Pancreas (tissue), 10 donors: Measurements from ENCODE around the gene COL9A2. TPM values are rescaled to one million over a fixed set of nuclear protein-coding genes. Genes with fewer than 3 reads are reported as not detected.

Experiments
- ATAC-seq, 4 donors: fragments of 200-7000 bp; cut with Tn5 transposase; one replicate each; pipeline versions ENCODE4 v1.8.0 to v1.9.1; 2020; ENCODE audit warnings: mild to moderate bottlenecking in 4 of 4, moderate library complexity in 4 of 4
- DNase-seq, 6 donors: peaks; one replicate each; pipeline ENCODE4 v3.0.0-alpha.2; 2020
- FAIRE-seq: peaks from 2 replicates; lab custom pipeline; 2012; peaks lifted over from hg19 to GRCh38; lab: Jason Lieb, UNC
- H3K27ac ChIP-seq, 4 donors: fragments of 200-600 bp; sonication (generic); 1 replicate in 3 of 4; 2 replicates in 1 of 4; pipeline versions ENCODE4 v1.5.0 to v1.8.0; 2020
- H3K27me3 ChIP-seq, 4 donors: fragments of 200-600 bp; one replicate each; pipeline ENCODE4 v1.8.0; 2021
- H3K36me3 ChIP-seq, 3 donors: fragments of 200-600 bp; sonication (generic) in 1 of 3; one replicate each; pipeline versions ENCODE4 v1.5.0 to v1.8.0; 2020 to 2021
- H3K4me1 ChIP-seq, 3 donors: fragments of 200-600 bp; one replicate each; pipeline ENCODE4 v1.8.0; 2021
- H3K4me3 ChIP-seq, 4 donors: fragments of 200-600 bp; sonication (generic) in 2 of 4; one replicate each; pipeline versions ENCODE4 v1.5.0 to v1.8.0; 2020 to 2021
- H3K9me3 ChIP-seq, 4 donors: fragments of 200-600 bp; one replicate each; pipeline ENCODE4 v1.8.0; 2021
- CTCF ChIP-seq, 4 donors: fragments of 200-600 bp; sonication (generic) in 3 of 4; IDR thresholded peaks; one replicate each; pipeline versions ENCODE4 v1.5.0 to v1.8.0; 2021; ENCODE audit warnings: antibody characterized with exemption in 4 of 4
- WGBS, 2 donors: extraction: QIAGEN DNeasy Blood & Tissue Kit; methylation state at CpG; one replicate each; pipeline ENCODE4 v1.1.7; 2013; 5-methylcytosine and 5-hydroxymethylcytosine counted together
- intact Hi-C, 3 donors: fragments of 100-400 bp; cut with DNase I; formaldehyde crosslinking; loops; one replicate each; pipeline versions ENCODE4 v1.11.1 to v1.14.2; 2022
- polyA plus RNA-seq, 2 donors: library from polyadenylated mRNA; stranded (reverse); fragments of 200-250 nt; gene quantifications; one replicate each; pipeline ENCODE4 v1.2.3, GENCODE V29; 2013
- total RNA-seq, 6 donors: library from RNA; stranded (reverse); fragmentation: NEBNext Ultra II Directional in 4 of 6; extraction: Animal tissue kit (Norgen Biotek cat#: 25700) in 4 of 6; gene quantifications; one replicate each; pipeline versions ENCODE4 v1.2.1 to v1.2.4, GENCODE V29; 2021 to 2023
- donor health status: healthy with polysubstance abuse.
- donor health status: DM: no; HTN: no; CAD: no; lungs with moderate emphysema.
- donor health status: DM: no; HTN: no; CAD: no.
- donor health status: control.
- donor health status: control.
- donor health status: Bipolar disorder and iron deficiency.
- donor health status: DM: yes; HTN: yes; CAD: no.
- donor health status: DM: no; HTN: no; CAD: no.
- donor health status: DM: no; HTN: no; CAD: no.
- donor health status: DM: yes; HTN: yes; CAD: no.

COL9A2 gene
- total and polyA plus RNA-seq, 8 donors = 0.55 to 10.9 (median 2.1) TPM

GRCh38 chr1:40312238-40313205 is 4.6 kb downstream of the COL9A2 start:
- Histone ChIP-seq H3K4me3 (no peak overlapping the region), H3K4me1 (no peaks in the 10 kb centered on the region), H3K36me3 (no peaks in the 10 kb centered on the region), H3K27ac (no peak overlapping the region), H3K27me3 (peaks cover 0 to 4% (median 0%) of the 10 kb centered on the region in 4 donors), H3K9me3 (no peaks in the 10 kb centered on the region)
- intact Hi-C loops = loop anchor here in 1 of 3 donors (10.0 kb wide), 1 partner anchor 78 kb away; no protein-coding TSS in a partner anchor
- no peak for TF ChIP-seq CTCF (IDR thresholded peaks at IDR 0.05)
- FAIRE-seq = no peak
- 65 to 71% methylated on average over 10 of the region's 10 CpGs for WGBS, 2 donors
- peak in 1 of 4 donors; percentile 11 for ATAC-seq
- peak in 1 of 6 donors; percentile 41 for DNase-seq

GRCh38 chr1:40311692-40312091 is 5.4 kb downstream of the COL9A2 start:
- no peak for FAIRE-seq
- no peaks in the 10 kb centered on the region for H3K27me3 ChIP-seq
- H3K9me3 ChIP-seq = no peaks in the 10 kb centered on the region
- WGBS, 2 donors = 69 to 76% methylated on average over 5 of the region's 5 CpGs
- ATAC-seq = no peak
- H3K27ac ChIP-seq = no peak overlapping the region
- H3K36me3 ChIP-seq = no peaks in the 10 kb centered on the region
- H3K4me1 ChIP-seq = no peaks in the 10 kb centered on the region
- no peak overlapping the region for H3K4me3 ChIP-seq
- intact Hi-C loops = loop anchor here in 1 of 3 donors (10.0 kb wide), 1 partner anchor 77 kb away; no protein-coding TSS in a partner anchor
- TF ChIP-seq CTCF (IDR thresholded peaks at IDR 0.05) = no peak
- DNase-seq = no peak

GRCh38 chr1:40310983-40311642 is 6.0 kb downstream of the COL9A2 start:
- 73 to 75% methylated on average over 22 of the region's 22 CpGs for WGBS, 2 donors
- ATAC-seq = no peak
- Histone ChIP-seq H3K4me3 (no peak overlapping the region), H3K27me3 (no peaks in the 10 kb centered on the region), H3K9me3 (no peaks in the 10 kb centered on the region), H3K27ac (no peak overlapping the region), H3K4me1 (no peaks in the 10 kb centered on the region), H3K36me3 (no peaks in the 10 kb centered on the region)
- FAIRE-seq = no peak
- no peak for TF ChIP-seq CTCF (IDR thresholded peaks at IDR 0.05)
- intact Hi-C loops = loop anchor here in 1 of 3 donors (10.0 kb wide), 1 partner anchor 76 kb away; no protein-coding TSS in a partner anchor
- no peak for DNase-seq

GRCh38 chr1:40310129-40310461 is 7.0 kb downstream of the COL9A2 start:
- no peak for FAIRE-seq
- TF ChIP-seq CTCF (IDR thresholded peaks at IDR 0.05) = no peak
- 94 to 100% methylated on average over 2 of the region's 2 CpGs for WGBS, 2 donors
- Histone ChIP-seq H3K36me3 (no peaks in the 10 kb centered on the region), H3K27me3 (no peaks in the 10 kb centered on the region), H3K4me3 (no peak overlapping the region), H3K9me3 (no peaks in the 10 kb centered on the region), H3K27ac (no peak overlapping the region), H3K4me1 (no peaks in the 10 kb centered on the region)
- ATAC-seq = no peak
- no peak for DNase-seq
- intact Hi-C loops = loop anchor here in 1 of 3 donors (10.0 kb wide), 1 partner anchor 75 kb away; no protein-coding TSS in a partner anchor
